WTC11 (cell line): ENCODE results near the gene DOK4. TPM values are rescaled to one million over a fixed set of nuclear protein-coding genes. Genes with fewer than 3 reads are reported as not detected.

Source experiments
- ATAC-seq: fragments of 200-7000 bp; cut with Tn5 transposase; 2 replicates; pipeline ENCODE4 v1.10.0; 2021; ENCODE audit warnings: mild to moderate bottlenecking, moderate library complexity
- Bru-seq: library from RNA; stranded (reverse); fragments of 400-500 nt; gene quantifications from one replicate; lab custom pipeline; 2021; lab: Mats Ljungman, UMichigan
- CTCF ChIA-PET: fragments of 300-600 bp; sonication (Branson Sonifier 250); formaldehyde crosslinking; loops from one replicate; lab custom pipeline; 2021; ENCODE audit warnings: antibody characterized with exemption; lab: Charles Lee
- POLR2A ChIA-PET: fragments of 350-600 bp; sonication (Branson Sonifier 250); formaldehyde crosslinking; loops from one replicate; lab custom pipeline; 2021; ENCODE audit warnings: antibody characterized with exemption; lab: Charles Lee
- DNase-seq: peaks from one replicate; pipeline ENCODE4 v3.0.0; 2021; ENCODE audit warnings: low spot score
- H3K27ac Mint-ChIP-seq: 2 replicates; pipeline ENCODE4 v1.8.0; 2021; ENCODE audit warnings: mixed read lengths
- H3K27me3 Mint-ChIP-seq: 2 replicates; pipeline ENCODE4 v1.8.0; 2021; ENCODE audit warnings: low read depth, mild to moderate bottlenecking, moderate library complexity, mixed read lengths
- H3K36me3 Mint-ChIP-seq: 2 replicates; pipeline ENCODE4 v1.8.0; 2021; ENCODE audit warnings: mixed read lengths
- H3K4me1 Mint-ChIP-seq: 2 replicates; pipeline ENCODE4 v1.8.0; 2022; ENCODE audit warnings: mixed read lengths
- H3K4me3 Mint-ChIP-seq: 2 replicates; pipeline ENCODE4 v1.8.0; 2021; ENCODE audit warnings: mild to moderate bottlenecking, moderate library complexity, mixed read lengths
- H3K9me3 Mint-ChIP-seq: 2 replicates; pipeline ENCODE4 v1.8.0; 2021; ENCODE audit warnings: mixed read lengths
- ATF1 ChIP-seq: sonication (generic); formaldehyde crosslinking; IDR thresholded peaks from 2 replicates; pipeline ENCODE4 v1.8.1; 2023; ENCODE audit warnings: mild to moderate bottlenecking, moderate library complexity, missing genetic modification reagents
- CREM ChIP-seq: sonication (generic); formaldehyde crosslinking; IDR thresholded peaks from 2 replicates; pipeline ENCODE4 v1.8.1; 2022; ENCODE audit warnings: mild to moderate bottlenecking, missing genetic modification reagents, moderate library complexity
- ELF4 ChIP-seq: sonication (generic); formaldehyde crosslinking; IDR thresholded peaks from 2 replicates; pipeline ENCODE4 v1.8.1; 2022; ENCODE audit warnings: low read depth, mild to moderate bottlenecking, moderate library complexity, missing genetic modification reagents
- FOXK1 ChIP-seq: sonication (generic); formaldehyde crosslinking; IDR thresholded peaks from 2 replicates; pipeline ENCODE4 v1.8.0; 2022; ENCODE audit warnings: mild to moderate bottlenecking, moderate library complexity, missing genetic modification reagents
- GABPB1 ChIP-seq: sonication (generic); formaldehyde crosslinking; IDR thresholded peaks from 2 replicates; pipeline ENCODE4 v1.8.1; 2023; ENCODE audit warnings: mild to moderate bottlenecking, missing genetic modification reagents
- GTF2I ChIP-seq: fragments of 250-450 bp; sonication (Bioruptor Pico); conservative IDR thresholded peaks from 2 replicates; pipeline ENCODE4 v1.4.0; 2021; ENCODE audit warnings: mild to moderate bottlenecking
- MYBL2 ChIP-seq: sonication (generic); formaldehyde crosslinking; IDR thresholded peaks from 2 replicates; pipeline ENCODE4 v1.8.1; 2023; ENCODE audit warnings: mild to moderate bottlenecking, moderate library complexity, missing genetic modification reagents
- NFATC4 ChIP-seq: fragments of 250-450 bp; sonication (Bioruptor Pico); IDR thresholded peaks from 2 replicates; pipeline ENCODE4 v1.9.0; 2021; ENCODE audit warnings: mild to moderate bottlenecking
- NFE2L1 ChIP-seq: sonication (generic); formaldehyde crosslinking; IDR thresholded peaks from 2 replicates; pipeline ENCODE4 v1.8.1; 2023; ENCODE audit warnings: missing genetic modification reagents
- NFYB ChIP-seq: sonication (generic); formaldehyde crosslinking; conservative IDR thresholded peaks from 2 replicates; pipeline ENCODE4 v1.8.0; 2022; ENCODE audit warnings: low read depth, missing genetic modification reagents
- SMAD3 ChIP-seq: sonication (generic); formaldehyde crosslinking; IDR thresholded peaks from 2 replicates; pipeline ENCODE4 v1.8.0; 2022; ENCODE audit warnings: missing genetic modification reagents, mild to moderate bottlenecking, borderline replicate concordance
- SP1 ChIP-seq: sonication (generic); formaldehyde crosslinking; conservative IDR thresholded peaks from 2 replicates; pipeline ENCODE4 v1.8.1; 2022; ENCODE audit warnings: missing genetic modification reagents
- TCF7 ChIP-seq: sonication (generic); formaldehyde crosslinking; IDR thresholded peaks from 2 replicates; pipeline ENCODE4 v1.8.0; 2022; ENCODE audit warnings: mild to moderate bottlenecking, low read depth, missing genetic modification reagents, moderate library complexity
- TEAD1 ChIP-seq: sonication (generic); formaldehyde crosslinking; IDR thresholded peaks from 2 replicates; pipeline ENCODE4 v1.8.0; 2022; ENCODE audit warnings: mild to moderate bottlenecking, missing genetic modification reagents
- ZNF232 ChIP-seq: sonication (generic); formaldehyde crosslinking; IDR thresholded peaks from 2 replicates; pipeline ENCODE4 v1.8.0; 2022; ENCODE audit warnings: mild to moderate bottlenecking, missing genetic modification reagents
- ZNF671 ChIP-seq: fragments of 250-450 bp; sonication (Bioruptor Pico); IDR thresholded peaks from 2 replicates; pipeline ENCODE4 v1.8.0; 2021; ENCODE audit warnings: mild to moderate bottlenecking
- long read RNA-seq, 3 experiments: library from RNA in 1 of 3; library from capped mRNA in 1 of 3; library from polyadenylated mRNA in 1 of 3; unstranded in 2 of 3; stranded (forward) in 1 of 3; transcript quantifications; one replicate each; pipeline ENCODE4 v2.0.0, GENCODE V29; 2021
- total RNA-seq: library from RNA; stranded (reverse); gene quantifications from 3 replicates; pipeline ENCODE4 v1.2.3, GENCODE V29; 2021
- TF ChIP-seq, protein P1 (sequence below): sonication (generic); formaldehyde crosslinking; IDR thresholded peaks from 2 replicates; pipeline ENCODE4 v1.8.1; 2022; ENCODE audit warnings: mild to moderate bottlenecking, moderate library complexity, missing genetic modification reagents
- TF ChIP-seq, protein P2 (sequence below): sonication (generic); formaldehyde crosslinking; IDR thresholded peaks from 2 replicates; pipeline ENCODE4 v1.8.1; 2022; ENCODE audit warnings: missing genetic modification reagents, borderline replicate concordance
- TF ChIP-seq, protein P3 (sequence below): sonication (generic); formaldehyde crosslinking; IDR thresholded peaks from 2 replicates; pipeline ENCODE4 v1.8.1; 2023; ENCODE audit warnings: mild to moderate bottlenecking, moderate library complexity, missing genetic modification reagents

DOK4 gene
- total RNA-seq (21.8 to 25.0 TPM (median 21.9 TPM) in 3 replicates), Bru-seq, nascent RNA (percentile 50 among the genes with signal in this experiment)
- long read RNA-seq, experiment 1, transcript DOK4-201 (9 exons, 2,772 nt) = major isoform, 49 of 149 reads
- long read RNA-seq, experiment 1, transcript DOK4-210 (7 exons, 2,851 nt) = minor isoform, 9 of 149 reads
- long read RNA-seq, experiment 1, transcript DOK4-218 (8 exons, 1,848 nt) = minor isoform, 40 of 149 reads
- long read RNA-seq, experiment 1, partial matches to known transcripts = 25 of 149 reads
- long read RNA-seq, experiment 1, other reads (novel, unspliced or antisense) = 26 of 149 reads
- long read RNA-seq, experiment 2, transcript DOK4-201 (9 exons, 2,772 nt) = minor isoform, 6 of 40 reads
- long read RNA-seq, experiment 2, transcript DOK4-218 (8 exons, 1,848 nt) = major isoform, 8 of 40 reads
- long read RNA-seq, experiment 2, partial matches to known transcripts = 13 of 40 reads
- long read RNA-seq, experiment 2, other reads (novel, unspliced or antisense) = 13 of 40 reads
- long read RNA-seq, experiment 3, transcript DOK4-218 (8 exons, 1,848 nt) = major isoform, 10 of 18 reads
- long read RNA-seq, experiment 3, partial matches to known transcripts = 5 of 18 reads
- long read RNA-seq, experiment 3, other reads (novel, unspliced or antisense) = 3 of 18 reads

DNA sequence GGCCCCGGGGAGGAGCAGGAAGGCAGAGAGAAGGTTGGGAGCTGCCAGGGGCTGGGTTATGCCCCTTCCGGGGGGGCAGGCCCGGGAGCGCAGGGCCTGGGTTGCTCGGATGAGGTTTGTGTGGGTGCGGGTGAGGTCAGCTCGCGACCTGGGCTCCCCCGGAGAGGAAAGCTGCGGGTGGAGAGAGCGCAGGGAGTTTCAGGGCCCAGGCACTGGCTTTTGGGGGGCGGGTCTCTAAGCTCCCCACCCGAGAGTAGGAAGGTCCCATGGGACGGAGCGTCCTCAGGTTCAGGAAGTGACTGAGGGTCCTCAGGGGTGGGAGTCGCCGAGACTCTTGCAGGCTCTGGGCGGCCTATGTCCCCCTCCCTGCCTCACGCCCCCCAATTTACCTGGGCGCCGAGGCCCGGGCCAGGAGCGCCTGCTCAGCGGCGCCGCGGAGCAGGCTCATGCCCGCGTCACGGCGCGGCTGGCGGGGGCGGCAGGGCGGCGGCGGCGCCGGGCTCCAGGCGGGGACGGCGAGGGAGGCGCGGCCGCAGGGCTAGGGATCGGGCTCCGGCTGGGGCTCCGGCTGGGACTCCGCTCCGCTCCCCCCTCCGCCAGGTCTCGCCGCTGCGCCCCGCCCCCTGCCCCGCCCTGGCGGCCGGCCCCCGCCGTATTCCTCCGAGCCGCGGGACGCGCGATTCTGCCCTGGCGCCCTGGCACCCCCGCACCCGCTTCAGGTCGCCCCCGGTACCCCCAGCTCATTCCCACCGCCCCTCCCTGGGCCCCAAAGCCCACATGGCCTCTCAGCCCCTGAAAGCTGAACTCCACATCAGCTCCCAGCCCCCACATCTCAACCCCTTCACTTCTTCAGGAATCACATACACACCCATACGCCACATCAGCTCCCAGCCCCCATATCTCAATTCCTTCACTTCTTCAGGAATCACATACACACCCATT is at the start of gene DOK4:
TSS of gene DOK4 (minus strand) at position 578 of the 942 bp plus-strand sequence. CDS start 6,986 bp downstream, outside the sequence.
- Mint-ChIP-seq H3K4me1 (peaks cover 16% of the 10 kb centered on the region), H3K36me3 (0 out of 2 replicates have a peak, but pooled peaks cover 4% of the 10 kb centered on the region), H3K27me3 (peaks cover 21% of the 10 kb centered on the region), H3K9me3 (peaks cover 15% of the 10 kb centered on the region), H3K4me3 (peak within 1 kb of the TSS; percentile 76), H3K27ac (no peak within 1 kb of the TSS)
- POLR2A ChIA-PET = interaction anchor here (1.7 kb wide), 1 partner anchor 10 kb away, joined by 7 read pairs; no protein-coding TSS in a partner anchor
- ATAC-seq (peak; percentile 92), DNase-seq (peak; percentile 80)
- CTCF ChIA-PET = interaction anchor here (0.6 to 3.3 kb wide), 10 partner anchors 10 to 67 kb away, joined by 3 to 48 read pairs (median 4); partner anchors contain the start of genes CCDC102A and POLR2C
- TF ChIP-seq TCF7 (CRISPR knock-in tag) (no peak), FOXK1 (CRISPR knock-in tag) (no peak), GABPB1 (CRISPR knock-in tag) (0 out of 2 replicates have a peak, but pooled peaks have one; percentile 18), ATF1 (CRISPR knock-in tag) (no peak), TEAD1 (CRISPR knock-in tag) (no peak), SP1 (CRISPR knock-in tag) (peak; percentile 74), NFATC4 (CRISPR knock-in tag) (no peak), NFE2L1 (0 out of 2 replicates have a peak, but pooled peaks have one; percentile 27), ZNF232 (CRISPR knock-in tag) (no peak)

DNA sequence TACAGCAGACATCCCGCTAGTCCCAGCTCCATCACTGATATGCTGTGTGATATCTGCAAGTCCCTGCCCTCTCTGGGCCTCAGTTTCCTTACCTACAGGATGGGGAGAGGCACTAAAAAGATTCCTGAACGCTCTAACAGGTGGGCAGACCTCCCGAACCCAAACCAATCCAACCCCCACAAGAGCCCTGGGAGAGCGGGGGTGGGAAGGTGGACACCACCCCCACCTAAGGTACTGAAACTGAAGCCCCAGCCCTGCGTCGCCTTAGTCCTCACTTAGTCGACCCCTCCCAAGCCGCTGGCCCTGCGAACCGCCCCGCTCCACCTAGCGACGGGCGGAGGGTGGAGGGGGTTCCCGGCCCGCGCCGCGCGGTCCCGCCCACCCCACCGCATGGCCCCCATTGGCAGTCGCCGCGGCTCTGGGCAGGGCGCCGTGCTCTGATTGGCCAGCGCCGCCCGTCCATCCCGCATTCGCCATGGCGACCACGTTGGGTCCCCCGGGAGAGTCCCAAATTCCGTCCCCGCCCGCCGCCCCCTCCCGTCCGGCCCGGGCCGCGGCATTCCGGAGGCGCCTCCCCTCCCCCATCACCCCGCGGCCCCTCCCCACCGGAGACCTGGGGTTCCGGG is 49.5 kb upstream of the DOK4 start:
- Mint-ChIP-seq H3K27ac (peak overlapping the region; percentile 53; the same call in 1 of the 2 replicates), H3K4me1 (peaks cover 60% of the 10 kb centered on the region), H3K4me3 (peak overlapping the region; percentile 70), H3K27me3 (peaks cover 31% of the 10 kb centered on the region), H3K9me3 (no peaks in the 10 kb centered on the region), H3K36me3 (no peaks in the 10 kb centered on the region)
- ATAC-seq = peak; percentile 88
- CTCF ChIA-PET = interaction anchor here (0.6 to 1.8 kb wide), 7 partner anchors 8 to 163 kb away, joined by 3 to 13 read pairs (median 4); partner anchors contain the start of gene CX3CL1
- TF ChIP-seq SMAD3 = no peak
- TF ChIP-seq NFYB = peak; percentile 95
- 0 out of 2 replicates have a peak, but pooled peaks have one; percentile 12 for TF ChIP-seq MYBL2 (CRISPR knock-in tag)
- TF ChIP-seq ELF4 (CRISPR knock-in tag) = no peak
- no peak for TF ChIP-seq TEAD1 (CRISPR knock-in tag)
- TF ChIP-seq, protein P1, sequence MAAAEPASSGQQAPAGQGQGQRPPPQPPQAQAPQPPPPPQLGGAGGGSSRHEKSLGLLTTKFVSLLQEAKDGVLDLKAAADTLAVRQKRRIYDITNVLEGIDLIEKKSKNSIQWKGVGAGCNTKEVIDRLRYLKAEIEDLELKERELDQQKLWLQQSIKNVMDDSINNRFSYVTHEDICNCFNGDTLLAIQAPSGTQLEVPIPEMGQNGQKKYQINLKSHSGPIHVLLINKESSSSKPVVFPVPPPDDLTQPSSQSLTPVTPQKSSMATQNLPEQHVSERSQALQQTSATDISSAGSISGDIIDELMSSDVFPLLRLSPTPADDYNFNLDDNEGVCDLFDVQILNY = peak; percentile 10; the same call in 1 of the 2 replicates
- peak; percentile 79 for TF ChIP-seq SP1 (CRISPR knock-in tag)
- TF ChIP-seq, protein P2, sequence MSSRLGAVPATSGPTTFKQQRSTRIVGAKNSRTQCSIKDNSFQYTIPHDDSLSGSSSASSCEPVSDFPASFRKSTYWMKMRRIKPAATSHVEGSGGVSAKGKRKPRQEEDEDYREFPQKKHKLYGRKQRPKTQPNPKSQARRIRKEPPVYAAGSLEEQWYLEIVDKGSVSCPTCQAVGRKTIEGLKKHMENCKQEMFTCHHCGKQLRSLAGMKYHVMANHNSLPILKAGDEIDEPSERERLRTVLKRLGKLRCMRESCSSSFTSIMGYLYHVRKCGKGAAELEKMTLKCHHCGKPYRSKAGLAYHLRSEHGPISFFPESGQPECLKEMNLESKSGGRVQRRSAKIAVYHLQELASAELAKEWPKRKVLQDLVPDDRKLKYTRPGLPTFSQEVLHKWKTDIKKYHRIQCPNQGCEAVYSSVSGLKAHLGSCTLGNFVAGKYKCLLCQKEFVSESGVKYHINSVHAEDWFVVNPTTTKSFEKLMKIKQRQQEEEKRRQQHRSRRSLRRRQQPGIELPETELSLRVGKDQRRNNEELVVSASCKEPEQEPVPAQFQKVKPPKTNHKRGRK (CRISPR knock-in tag) = no peak
- TF ChIP-seq, protein P3, sequence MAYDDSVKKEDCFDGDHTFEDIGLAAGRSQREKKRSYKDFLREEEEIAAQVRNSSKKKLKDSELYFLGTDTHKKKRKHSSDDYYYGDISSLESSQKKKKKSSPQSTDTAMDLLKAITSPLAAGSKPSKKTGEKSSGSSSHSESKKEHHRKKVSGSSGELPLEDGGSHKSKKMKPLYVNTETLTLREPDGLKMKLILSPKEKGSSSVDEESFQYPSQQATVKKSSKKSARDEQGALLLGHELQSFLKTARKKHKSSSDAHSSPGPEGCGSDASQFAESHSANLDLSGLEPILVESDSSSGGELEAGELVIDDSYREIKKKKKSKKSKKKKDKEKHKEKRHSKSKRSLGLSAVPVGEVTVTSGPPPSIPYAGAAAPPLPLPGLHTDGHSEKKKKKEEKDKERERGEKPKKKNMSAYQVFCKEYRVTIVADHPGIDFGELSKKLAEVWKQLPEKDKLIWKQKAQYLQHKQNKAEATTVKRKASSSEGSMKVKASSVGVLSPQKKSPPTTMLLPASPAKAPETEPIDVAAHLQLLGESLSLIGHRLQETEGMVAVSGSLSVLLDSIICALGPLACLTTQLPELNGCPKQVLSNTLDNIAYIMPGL (CRISPR knock-in tag) = no peak
- peak; percentile 1; the same call in 1 of the 2 replicates for TF ChIP-seq CREM (CRISPR knock-in tag)
- peak; percentile 44; the same call in 1 of the 2 replicates for TF ChIP-seq GTF2I (CRISPR knock-in tag)
- TF ChIP-seq ZNF671 = no peak
- peak; percentile 98 for DNase-seq
- POLR2A ChIA-PET = interaction anchor here (0.6 to 2.5 kb wide), 2 partner anchors 8 to 168 kb away, joined by 8 to 11 read pairs; no protein-coding TSS in a partner anchor
